Brain pericyte (primary cell): ENCODE measurements around the gene WNT10A.
"Not testable (repeated sequence)": the region's sequence is repeated elsewhere in the genome, so short reads cannot be mapped to it uniquely, and the experiment has no call there.

ENCODE experiments used
- DNase-seq: peaks from one replicate; pipeline ENCODE4 v3.0.0-alpha.2; 2012; ENCODE audit warnings: low read depth, low spot score

Gene WNT10A

DNA sequence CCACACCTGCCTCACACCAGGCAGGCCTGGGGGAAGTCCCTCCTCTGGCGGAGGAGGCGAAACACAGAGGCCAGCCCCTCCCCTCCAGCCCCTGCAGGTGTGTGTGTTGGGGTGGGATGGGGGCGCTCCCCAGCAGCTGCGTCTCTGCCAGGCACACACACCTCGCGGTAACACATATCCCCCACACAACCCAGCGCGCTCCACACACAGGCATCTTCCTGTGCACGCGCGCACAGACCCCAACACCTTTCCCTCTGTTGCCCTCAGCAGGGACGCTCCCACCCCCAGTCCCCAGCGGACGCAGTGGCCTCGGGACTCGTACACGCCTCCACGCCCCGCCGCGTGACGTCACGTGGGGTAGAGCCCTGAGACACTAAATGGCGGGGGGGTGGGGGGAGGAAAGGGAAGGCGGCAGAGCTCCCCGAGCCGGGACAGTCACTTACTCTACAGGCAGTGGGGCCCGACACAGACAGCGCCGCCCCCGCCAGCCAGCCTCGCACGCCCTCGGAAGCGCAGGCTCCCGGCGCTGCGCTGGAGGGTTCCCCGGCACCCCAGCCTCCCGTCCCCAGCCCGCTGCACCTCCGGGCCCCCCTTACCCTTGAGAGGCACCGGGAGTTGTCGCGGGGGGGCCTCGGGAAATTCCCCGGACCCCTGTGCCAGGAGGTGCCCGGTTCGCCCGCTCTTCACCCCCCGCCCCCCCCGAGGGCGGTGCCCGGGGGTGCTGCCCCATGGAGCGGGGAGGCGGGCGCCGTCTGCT is at the start of gene WNT10A:
TSS of gene WNT10A (plus strand) at position 751 of the 757 bp plus-strand sequence. CDS start 144 bp downstream, outside the sequence.
- DNase-seq = no peak

DNA sequence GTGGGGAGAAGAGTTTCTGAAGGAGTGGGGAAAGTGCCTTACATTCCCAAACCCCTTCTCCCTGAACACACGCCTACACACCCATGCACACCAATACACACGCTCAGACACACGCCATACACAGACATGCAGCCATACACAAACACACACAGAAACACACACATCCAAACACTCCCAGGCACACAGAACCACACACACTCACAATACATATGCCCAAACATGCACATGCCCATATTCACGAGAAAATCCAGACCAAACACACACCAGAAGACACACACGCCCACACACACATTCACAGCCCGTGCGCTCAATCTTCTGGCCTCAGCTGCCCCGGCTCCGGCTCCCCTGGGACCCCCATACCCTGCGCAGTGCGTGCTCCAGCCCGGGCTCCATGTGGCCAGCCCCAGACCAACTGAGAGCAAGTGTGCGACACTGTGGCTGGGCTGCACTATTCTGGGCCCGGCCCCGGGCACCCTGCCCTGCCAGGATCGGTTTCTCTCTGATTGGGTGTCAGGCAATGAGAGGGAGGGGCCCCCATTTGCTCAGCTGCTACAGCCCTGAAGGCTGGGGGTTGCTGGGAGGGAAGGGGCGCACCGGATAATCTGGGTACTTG is 49.2 kb upstream of the WNT10A start, which contains the start of gene PRKAG3:
TSS of gene PRKAG3 (minus strand) at position 426 of the 613 bp plus-strand sequence.
- no peak for DNase-seq

DNA sequence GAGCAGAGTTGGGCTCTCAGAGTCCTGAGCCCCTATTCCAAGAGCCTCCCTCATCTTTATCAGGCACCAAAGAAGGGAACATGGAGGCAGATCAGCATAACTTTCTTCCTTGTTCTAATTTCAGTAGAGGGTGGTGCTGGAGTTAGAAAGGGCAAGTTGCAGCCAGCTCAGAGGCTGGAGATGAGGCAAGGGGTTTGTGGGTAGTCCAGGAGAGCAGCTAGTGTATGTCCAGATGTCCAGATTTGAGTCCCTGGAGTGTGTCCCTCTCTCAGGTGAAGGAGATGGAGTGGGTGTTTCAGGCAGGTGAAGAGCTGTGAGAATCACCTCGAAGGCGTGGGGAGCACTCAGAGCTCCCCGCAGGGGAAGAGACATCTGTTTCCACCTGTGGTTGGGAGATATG is 48.6 kb upstream of the WNT10A start:
- DNase-seq = no peak

DNA sequence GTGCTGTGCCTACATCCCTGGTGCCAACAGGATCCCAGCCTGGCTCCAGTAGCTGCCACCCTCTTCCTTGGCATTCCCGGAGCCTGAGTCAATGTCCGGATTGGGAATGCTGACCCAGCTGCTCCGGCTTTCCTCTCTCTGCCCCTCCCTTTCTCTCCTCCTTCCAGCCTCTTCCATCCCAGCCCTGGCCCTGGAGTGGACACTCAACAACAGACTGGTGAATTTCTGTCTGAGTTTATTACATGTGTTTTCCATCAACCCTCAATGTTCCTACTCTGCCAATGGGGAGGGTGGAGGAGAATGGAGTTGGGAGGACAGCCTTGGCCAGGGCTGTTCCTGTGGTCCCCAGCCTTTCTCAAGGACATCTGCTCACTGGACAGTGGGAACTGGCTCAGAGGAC is 48.1 kb upstream of the WNT10A start:
- DNase-seq = no peak

DNA sequence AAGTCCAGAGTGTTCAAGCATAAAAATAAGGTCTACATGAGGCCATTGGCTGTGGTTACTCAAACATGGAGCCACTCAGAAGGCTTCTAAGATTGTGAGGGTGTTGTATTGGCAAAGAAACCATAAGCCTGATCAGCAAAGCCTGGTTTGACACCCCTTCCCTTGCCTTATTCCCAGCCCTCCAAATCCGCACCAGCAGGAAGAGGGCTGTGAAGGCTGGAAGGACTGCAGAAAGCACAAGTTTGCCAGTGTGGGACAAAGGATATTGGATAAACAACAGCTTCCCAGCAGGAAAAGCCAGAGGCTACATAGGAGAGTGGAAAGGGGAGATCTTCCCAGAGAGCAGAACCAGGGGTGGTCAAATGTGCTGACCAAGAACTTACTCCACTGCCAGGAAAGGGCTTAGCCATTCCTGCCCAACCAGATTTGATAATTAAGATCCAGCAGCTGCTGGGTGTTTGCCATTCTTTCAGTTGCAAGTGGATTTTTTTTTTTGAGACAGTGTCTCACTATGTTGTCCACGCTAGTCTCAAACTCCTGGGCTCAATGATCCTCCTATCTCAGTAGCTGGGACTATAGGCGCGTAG is 47.5 kb upstream of the WNT10A start:
- DNase-seq = no peak

DNA sequence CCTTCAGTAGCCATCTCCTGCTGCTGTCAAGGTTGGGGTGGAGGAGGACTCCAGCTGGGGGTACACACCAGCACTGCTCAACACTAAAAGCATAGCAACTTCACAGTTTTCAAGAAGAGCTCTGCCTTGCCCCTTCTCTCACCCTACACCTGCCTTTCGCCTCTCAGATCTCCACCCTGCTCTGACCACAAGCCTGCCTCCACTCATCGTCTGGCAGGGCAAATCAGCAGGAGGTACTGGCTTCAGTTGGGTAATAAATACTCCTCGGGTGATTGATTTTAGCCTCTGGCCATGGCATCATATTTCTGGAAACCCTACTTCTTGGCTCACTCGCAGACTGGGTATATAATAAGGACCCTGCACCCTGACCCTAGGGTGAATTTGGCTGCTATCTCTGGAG is 46.0 kb upstream of the WNT10A start:
- DNase-seq = no peak

DNA sequence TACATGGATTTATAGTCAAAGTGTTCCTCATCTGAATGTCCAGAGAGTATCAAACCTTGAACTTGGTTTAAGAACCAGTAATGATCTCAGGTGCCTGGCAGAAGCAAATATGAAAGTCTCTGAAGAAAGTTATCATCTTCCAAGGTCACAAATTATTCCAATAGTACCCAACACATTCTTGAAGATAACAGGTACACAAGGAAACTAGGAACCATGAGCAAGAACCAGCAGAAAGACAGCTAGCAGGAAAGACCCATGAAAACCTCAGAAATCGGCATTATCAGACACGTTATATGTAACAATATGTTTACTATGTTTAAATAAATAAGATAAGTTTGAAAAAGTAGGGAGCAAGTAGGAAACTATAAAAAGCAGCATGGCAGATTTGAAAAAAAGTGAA is 43.2 kb upstream of the WNT10A start:
- no peak for DNase-seq

DNA sequence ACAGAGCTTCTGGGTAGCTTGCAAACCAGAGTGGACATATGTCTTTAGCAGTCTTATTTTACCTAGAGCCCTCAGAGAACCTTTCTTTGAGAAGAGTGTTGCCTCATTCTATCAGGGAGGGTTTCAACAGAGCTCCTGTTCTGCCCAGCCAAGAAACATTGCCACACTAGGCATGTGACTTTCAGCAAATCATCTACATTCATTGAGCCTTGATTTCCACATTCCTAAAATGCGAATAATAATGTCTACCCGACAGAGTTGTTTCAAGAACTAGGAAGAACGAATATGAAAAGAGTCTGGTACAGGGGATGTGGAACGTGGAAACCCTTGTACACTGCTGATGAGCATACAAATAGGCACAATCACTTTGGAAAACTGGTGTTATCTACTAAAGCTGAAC is 41.2 kb upstream of the WNT10A start:
- DNase-seq = no peak

DNA sequence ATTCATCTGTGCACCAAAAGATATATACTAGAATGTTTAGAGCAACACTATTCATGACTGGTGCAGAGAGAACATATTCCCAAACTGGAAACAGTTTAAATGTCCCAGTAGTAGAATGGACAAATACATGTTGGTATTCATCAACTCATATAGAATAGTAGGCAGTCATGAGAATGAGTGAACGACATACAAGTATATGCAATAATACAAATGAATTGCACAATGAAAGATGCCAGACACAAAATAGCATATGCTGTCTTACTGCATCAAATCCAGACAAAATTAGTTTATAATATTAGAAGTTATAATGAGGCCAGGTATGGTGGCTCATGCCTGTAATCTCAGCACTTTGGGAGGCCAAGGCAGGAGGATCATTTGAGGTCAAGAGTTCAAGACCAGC is 40.8 kb upstream of the WNT10A start:
- no peak for DNase-seq

DNA sequence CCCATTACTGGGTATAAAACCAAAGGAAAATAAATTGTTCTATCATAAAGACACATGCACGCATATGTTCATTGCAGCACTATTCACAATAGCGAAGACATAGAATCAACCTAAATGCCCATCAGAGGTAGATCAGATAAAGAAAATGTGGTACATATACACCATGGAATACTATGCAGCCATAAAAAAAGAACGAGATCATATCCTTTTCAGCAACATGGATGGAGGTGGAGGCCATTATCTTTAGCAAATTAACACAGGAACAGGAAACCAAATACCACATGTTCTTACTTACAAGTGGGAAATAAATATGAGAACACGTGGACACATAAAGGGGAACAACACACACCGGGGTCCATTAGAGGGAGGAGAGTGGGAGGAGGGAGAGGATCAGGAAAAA is 36.3 kb upstream of the WNT10A start:
- DNase-seq = not testable (repeated sequence)

DNA sequence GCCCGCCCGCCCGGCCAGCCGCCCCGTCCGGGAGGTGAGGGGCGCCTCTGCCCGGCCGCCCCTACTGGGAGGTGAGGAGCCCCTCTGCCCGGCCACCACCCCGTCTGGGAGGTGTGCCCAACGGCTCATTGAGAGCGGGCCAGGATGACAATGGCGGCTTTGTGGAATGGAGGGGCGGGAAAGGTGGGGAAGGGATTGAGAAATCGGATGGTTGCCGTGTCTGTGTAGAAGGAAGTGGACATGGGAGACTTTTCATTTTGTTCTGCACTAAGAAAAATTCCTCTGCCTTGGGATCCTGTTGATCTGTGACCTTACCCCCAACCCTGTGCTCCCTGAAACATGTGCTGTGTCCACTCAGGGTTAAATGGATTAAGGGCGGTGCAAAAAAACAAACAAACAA is 33.7 kb upstream of the WNT10A start:
- DNase-seq = not testable (repeated sequence)

DNA sequence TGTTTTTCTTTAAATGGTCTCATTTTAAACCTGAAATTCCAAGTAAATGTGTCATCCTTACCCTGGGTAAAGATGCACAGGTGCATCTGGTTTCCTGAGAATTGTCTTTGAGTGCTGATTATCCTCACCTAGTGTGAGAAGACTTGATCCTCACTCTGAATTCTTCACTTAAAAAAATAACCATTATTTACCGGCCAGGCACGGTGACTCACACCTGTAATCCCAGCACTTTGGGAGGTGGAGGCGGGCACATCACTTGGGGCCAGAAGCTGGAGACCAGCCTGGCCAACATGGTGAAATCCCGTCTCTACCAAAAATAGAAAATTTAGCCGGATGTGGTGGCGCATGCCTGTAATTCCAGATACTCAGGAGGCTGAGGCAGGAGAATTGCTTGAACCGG is 30.9 kb upstream of the WNT10A start:
- no peak for DNase-seq

DNA sequence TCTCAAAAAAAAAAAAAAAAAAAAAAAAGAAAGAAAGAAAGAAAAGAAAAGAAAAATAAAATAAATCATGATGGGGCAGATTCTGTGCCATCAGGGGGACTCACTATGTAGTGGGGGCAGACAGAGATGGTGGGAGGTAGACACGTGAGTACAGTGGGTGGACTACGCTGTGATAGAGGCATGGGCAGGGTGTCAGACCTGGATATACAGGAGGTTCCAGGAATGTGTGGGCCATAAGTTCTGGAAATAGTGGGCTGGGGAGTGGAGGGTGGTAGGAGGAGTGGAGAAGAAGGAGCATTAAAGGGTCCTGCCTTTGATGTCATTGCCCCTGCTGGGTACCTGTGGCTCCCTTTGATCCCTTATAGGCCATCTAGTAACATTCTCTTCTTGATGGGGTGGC is 29.9 kb upstream of the WNT10A start:
- DNase-seq = no peak

DNA sequence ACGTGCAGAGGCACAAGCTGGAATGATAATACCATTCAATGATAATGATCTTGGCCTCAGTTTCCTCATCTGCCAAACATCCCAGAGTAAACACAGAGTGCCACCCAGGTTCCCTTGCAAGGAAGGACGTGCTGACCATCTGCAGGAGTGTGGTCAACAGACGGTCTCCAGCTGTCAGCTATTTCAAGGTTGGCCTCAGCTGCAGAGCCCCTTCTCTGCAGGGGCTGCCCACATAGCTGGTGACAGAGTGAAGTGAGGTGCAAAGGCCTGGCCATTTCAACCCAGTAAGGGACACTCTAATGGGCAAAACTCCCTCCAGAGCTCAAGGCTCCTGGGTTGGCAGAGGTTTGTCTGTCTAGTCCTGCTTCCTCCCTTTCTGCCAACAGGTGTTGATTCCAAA is 29.4 kb upstream of the WNT10A start:
- no peak for DNase-seq

DNA sequence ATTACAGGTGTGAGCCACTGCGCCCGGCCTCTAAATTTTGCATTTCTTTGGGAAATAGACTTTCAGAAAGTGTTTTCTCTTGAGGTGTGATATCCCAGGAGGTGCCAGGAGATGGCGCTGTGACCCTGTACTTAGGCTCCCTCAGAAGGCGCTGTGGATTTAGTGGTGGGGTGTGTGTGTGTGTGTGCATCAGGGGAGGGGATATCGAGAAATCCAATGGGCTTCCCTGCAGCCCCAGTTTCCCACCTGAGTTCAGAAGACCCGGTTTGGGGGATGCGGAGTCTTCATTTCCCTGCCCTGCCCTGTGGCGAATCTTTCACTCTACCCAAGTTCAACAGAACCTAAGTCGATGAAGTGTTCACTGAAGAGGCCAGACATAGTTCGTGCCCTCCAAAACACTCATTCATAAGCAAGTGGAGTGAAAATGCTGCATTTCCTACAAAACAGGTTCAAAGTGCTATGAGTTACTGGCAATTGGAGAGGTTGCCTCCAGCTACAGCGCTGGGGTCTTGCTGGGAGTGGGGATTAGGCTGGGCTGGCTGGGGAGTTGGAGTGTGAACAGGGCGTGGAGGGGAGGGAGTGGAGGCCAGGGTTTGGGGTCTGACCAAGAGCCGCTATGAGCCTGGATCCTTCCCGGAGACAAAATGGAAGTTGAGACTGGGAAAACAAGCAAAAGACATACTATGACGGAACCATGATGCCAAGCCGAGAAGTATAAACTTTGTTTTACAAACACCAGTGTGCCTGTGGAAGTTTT is 27.6 kb upstream of the WNT10A start:
- no peak for DNase-seq

DNA sequence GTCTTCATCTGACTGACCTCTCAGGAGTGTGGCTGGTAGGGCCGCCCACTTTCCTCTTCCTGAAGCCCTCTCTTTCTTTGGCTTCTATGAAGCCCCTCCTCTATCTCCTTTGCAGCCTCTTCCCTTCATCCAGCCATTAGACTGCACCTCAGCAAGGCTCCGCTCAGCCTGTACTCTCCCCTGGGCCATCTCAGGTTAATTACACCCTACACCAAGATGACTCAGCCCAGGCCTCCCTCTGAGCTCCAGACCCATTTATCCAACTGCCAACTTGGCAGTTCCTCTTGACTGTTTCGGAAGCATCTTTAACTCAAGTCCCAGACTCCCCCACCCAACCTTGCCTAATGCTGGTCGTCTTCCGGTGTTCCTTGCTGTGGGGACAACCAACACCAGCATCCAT is 26.9 kb upstream of the WNT10A start:
- no peak for DNase-seq

DNA sequence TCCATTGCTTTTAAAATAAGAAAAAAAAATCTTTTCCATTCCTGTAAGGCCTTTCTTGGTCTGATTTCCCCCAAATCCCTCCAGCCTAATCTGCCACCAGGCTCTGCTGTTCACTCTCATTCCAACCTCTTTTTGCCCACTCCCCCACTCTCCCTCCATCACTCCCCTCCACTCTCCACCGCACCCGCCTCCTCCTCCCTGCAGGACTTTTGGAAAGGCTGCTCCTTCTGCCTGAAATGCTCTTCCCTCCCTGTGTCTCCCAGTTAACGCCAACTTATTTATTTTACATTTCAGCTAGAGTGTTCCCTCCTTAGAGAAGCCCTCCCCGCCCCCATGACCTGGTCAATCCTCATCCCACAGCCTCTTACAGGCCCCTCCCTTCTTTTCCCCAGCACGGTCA is 25.8 kb upstream of the WNT10A start:
- DNase-seq = no peak

DNA sequence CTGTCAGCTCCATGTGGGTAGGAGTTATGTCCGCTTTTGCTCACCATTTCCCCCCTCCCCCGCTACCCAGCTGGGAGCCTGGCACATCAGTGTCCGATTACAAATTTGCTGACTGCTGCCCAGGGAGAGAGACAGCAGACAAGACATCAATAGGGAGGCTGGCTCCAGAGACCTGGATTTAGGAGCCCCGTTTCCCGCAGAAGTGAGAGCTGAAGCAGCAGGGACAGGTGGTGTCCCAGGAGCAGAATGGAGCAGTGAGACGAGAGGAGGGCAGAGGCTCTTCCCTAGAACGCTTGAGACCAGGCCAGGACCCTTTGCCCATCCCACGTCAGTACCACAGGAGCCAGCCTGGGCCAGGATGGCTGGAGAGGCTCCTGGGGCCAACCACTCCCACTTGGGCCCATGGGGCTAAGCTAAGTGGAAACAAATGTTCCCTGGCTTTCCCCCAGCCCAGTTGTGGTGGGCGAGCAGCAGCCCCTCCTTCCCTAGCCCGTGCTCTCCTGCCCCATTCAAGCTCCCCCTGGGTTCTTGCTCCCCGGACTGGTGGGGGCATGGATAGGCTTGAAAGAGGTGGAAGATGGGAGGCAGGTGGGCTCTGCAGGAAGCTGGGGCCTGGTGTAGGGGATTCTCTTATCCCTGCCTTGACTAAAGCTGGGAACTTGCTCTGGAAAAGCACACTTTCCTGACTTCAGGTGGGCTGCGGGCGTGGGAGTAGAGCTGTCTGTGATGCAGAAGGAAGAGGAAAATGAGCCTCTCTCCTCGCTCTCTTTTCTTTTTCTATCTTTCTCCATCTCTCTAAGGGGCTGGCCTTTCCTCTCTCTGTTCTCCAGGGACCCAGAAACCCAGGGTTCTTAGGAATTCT is 25.1 kb upstream of the WNT10A start:
- DNase-seq = no peak

DNA sequence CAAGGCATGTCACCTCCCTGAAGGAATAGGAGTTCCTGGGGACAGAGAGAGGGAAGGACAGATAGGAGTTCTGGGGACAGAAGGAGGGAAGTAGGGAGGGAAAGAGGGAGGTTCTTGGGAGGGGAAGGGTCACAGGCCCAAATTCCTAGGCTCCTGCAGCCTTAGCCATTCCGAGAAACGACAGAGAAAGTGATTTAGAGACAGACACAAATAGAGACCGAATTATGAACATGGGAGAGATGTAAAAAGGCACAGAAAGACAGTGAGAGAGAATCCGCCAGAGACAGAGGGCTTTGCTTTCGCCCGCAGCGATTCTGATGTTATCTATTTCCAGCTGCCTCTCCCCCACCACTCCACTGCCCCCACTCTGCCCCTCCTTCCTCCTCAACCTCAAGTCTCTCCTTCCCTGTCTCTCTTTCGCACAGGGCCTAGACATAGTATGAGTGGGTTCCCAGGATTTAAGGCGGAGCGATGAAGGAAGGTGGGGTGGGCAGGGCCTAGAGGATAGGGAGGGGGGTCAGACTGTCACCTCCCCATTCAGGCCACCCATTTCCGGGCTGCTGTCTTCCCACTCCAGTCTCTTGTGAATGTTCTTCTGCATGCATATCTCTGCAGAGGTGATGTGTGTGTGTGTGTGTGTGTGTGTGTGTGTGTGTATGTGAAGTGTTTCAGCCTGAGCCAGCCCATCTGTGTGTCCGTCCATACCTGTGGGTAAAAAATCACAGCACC is 24.3 kb upstream of the WNT10A start:
- DNase-seq = no peak

DNA sequence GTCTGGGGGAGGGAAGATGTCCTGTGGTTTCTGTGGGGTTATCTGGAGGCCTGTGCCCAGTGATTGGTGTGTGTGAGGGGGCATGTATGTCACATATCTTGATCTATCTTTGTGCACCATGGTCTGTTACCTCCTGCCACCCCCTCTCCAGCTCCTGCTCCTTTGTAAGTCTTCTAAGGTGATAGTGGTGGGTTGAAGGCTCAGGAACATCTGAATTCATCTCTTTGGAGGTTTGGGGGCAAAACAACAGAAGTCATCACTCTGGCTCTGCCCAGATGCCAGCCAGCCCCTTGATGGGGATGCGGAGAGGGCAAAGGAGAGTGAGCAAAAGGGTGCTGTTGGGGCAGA is 23.8 kb upstream of the WNT10A start:
- no peak for DNase-seq
